GM19468 (cell line): Measurements from ENCODE around the gene HIRIP3.
A peak's percentile ranks its signal among the peaks of the same experiment; 100 is the strongest.

ENCODE experiments used
- ATAC-seq: cut with Tn5 transposase; IDR thresholded peaks from one replicate; pipeline ENCODE4 v1.9.1; 2021; ENCODE audit warnings: mild to moderate bottlenecking, moderate library complexity, moderate number of reproducible peaks; ENCODE audit not compliant: unreplicated experiment; ENCODE audit errors: extremely low read depth

The HIRIP3 gene

GRCh38 chr16:29986931-29987330, 8.5 kb downstream of the HIRIP3 start:
- ATAC-seq, result no peak

- no peak for ATAC-seq
Measured at GRCh38 chr16:29986231-29986630, 9.2 kb downstream of the HIRIP3 start.

DNA sequence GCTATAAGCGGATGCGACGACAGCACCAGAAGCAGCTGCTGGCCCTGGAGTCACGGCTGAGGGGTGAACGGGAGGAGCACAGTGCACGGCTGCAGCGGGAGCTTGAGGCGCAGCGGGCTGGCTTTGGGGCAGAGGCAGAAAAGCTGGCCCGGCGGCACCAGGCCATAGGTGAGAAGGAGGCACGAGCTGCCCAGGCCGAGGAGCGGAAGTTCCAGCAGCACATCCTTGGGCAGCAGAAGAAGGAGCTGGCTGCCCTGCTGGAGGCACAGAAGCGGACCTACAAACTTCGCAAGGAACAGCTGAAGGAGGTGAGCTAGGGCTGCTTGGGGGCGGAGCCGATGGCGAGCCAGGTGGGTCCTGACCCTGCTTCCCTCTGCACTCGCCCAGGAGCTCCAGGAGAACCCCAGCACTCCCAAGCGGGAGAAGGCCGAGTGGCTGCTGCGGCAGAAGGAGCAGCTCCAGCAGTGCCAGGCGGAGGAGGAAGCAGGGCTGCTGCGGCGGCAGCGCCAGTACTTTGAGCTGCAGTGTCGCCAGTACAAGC, 10.1 kb downstream of the HIRIP3 start:
- ATAC-seq, result no peak

GRCh38 chr16:29984764-29985147, 10.7 kb downstream of the HIRIP3 start:
- ATAC-seq, result no peak

- ATAC-seq, result no peak
Measured at GRCh38 chr16:29984137-29984763, 11.2 kb downstream of the HIRIP3 start.

DNA sequence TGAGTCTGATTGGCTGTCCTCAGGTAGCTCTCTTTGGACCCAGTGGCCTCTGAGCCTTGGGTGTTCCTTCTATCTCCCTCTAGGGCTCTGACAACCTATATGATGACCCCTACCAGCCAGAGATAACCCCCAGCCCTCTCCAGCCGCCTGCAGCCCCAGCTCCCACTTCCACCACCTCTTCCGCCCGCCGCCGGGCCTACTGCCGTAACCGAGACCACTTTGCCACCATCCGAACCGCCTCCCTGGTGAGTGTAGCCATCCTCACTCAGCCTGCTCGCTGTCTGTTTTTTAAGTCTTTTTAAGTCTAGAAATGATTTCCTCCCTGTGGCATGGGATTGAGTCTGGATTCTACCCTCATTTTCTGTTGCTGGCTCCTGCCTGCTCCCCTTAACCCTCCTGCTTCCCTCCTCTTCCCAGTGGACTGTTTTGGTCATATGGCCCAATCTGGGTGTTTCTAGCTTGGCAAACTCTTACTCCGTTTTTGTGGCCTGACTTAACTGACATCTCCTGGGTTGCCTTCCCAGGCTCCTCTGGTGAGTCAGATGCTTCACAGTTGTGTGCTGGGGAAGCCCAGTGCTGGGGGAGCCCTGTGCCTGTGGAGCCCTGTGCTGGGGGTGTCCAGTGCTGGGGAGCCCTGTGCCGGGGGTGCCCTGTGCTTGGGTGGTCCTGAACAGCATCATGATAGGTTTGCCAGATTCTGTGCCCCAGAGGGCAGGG, 11.8 kb downstream of the HIRIP3 start:
- no peak for ATAC-seq

GRCh38 chr16:29982560-29983419, 12.6 kb downstream of the HIRIP3 start:
- ATAC-seq, result no peak

DNA sequence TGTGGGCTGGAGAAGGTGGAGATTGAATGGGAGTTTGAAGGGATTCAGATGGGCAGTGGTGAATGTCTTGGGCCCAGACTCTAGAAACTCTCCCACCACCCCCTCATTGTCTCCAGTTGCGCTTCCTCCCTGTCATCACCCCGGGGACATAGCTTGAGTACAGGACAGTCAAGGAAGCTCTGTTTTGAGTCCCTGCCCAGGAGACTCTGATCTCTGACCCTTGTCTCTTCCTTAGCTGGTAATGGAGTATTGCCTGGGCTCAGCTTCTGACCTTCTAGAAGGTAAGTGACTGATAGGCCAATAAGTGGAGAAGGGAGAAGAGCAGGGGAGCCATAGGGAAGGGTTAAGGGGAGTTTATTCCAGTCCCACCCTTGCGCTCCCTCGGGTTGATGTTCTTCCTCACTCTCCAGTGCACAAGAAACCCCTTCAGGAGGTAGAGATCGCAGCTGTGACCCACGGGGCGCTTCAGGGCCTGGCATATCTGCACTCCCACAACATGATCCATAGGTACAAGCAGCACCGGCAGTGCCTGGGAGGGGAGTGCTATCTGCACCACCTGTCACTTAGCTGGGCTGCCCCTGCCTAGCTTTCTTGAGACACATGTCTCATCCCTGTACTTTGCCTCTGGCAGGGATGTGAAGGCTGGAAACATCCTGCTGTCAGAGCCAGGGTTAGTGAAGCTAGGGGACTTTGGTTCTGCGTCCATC, 16.7 kb downstream of the HIRIP3 start:
- no peak for ATAC-seq

DNA sequence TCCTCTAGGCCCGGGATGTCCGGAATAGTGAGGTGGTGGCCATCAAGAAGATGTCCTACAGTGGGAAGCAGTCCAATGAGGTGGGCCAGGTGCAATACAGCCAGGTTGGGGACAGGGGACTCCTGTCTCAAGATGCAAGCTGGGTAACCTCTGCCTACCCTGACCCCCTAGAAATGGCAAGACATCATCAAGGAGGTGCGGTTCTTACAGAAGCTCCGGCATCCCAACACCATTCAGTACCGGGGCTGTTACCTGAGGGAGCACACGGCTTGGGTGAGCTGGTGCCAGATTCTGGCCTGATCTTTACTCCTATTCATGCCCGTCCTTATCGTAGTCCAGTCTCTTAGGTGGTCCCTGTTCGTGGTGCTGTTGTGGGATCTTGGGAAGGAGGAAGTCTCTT, 17.3 kb downstream of the HIRIP3 start:
- no peak for ATAC-seq

- ATAC-seq, result no peak
Measured at GRCh38 chr16:29977063-29977825, 18.2 kb downstream of the HIRIP3 start.

GRCh38 chr16:29975811-29976511, 19.5 kb downstream of the HIRIP3 start:
- ATAC-seq, result no peak

- ATAC-seq, result no peak
Measured at GRCh38 chr16:29975134-29975538, 20.3 kb downstream of the HIRIP3 start.

- ATAC-seq, result no peak
Measured at GRCh38 chr16:29974291-29975133, 20.9 kb downstream of the HIRIP3 start.

GRCh38 chr16:29973384-29974246, 21.8 kb downstream of the HIRIP3 start, which contains the start of gene TAOK2:
Gene TAOK2 (plus strand): TSS chr16:29973868. CDS start chr16:29977773, 3,905 bp downstream.
- ATAC-seq, result peak; percentile 95

DNA sequence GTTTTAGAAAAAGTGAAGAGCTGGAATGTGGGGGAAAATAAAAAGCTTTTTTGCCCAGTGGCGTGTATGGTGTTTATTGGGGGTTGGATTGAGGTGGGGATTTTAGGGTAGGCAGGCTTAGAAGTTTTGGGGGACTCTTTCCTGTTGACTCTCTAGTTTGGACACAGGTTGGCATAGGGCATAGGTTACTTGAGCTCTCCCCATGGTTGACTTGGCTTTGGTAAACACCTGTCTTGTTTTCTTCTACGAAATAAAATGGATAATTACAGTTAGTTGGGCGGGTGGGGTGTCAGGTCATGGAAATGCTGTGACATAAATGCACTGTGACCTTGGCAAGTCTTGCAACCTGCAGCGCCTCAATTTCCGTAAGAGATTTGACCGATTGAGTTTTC, 22.4 kb downstream of the HIRIP3 start:
- ATAC-seq, result no peak

DNA sequence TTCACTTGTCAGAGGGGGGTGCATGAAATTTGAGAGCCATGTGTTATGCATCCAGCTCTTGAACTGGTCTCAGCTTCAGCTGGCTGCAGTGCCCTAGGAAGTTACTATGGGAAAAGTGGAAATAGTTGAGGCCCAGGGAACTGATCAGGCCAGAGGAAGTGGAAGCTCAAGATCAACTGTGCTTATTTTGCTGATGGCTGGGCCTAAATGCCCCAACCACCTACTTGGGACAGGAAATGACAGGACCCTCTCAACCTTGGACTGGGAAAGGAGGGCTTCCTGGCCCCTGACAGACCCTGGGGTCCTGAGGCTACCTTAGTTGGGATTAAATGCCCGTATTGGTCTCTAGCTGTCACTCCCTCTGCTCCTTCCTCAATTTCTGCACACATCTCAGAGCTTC, 22.9 kb downstream of the HIRIP3 start:
- ATAC-seq, result no peak

DNA sequence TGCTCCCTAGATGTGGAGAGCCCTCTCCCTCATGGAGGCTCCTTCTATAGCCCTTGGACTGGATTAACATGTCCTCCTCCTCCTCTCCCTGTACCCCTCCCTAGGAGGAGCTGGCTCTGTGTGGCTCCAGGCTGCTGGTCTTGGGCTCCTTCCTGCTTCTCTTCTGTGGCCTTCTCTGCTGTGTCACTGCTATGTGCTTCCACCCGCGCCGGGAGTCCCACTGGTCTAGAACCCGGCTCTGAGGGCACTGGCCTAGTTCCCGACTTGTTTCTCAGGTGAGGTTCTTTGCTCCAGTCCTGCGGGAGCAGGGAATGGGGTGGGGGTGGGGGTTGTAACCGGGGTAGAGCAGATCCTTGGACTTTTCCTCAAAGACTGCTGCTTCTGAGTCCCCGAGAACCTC, 24.1 kb downstream of the HIRIP3 start:
- no peak for ATAC-seq
